HG02885 (cell line): ENCODE data around the gene LY86.
"Not testable (repeated sequence)": the region's sequence is repeated elsewhere in the genome, so short reads cannot be mapped to it uniquely, and the experiment has no call there.

Source experiments
- ATAC-seq: cut with Tn5 transposase; IDR thresholded peaks from one replicate; pipeline ENCODE4 v1.9.1; 2021; ENCODE audit warnings: mild to moderate bottlenecking; ENCODE audit not compliant: unreplicated experiment, poor library complexity

Gene LY86

DNA sequence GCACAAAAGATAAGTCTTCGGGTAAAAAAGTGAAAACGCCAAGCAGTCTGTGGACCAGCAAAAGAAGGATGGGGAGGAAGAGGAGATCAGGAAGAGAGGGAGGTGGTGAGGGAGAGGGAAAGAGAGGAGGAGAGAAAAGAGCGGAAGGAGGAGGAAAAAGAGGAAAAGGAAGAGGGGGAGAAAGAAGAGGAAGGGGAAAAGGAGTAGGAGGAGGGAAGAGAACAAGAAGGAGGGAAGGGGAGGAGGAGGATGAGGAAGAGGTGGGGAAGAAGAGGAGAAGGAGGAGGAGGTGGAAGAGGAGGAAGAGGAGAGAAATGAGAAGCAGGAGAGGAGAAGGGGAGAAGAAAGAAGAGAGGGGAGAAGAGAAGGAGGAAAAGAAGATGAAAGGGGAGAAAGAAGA is 6.5 kb downstream of the LY86 start:
- ATAC-seq: no peak

DNA sequence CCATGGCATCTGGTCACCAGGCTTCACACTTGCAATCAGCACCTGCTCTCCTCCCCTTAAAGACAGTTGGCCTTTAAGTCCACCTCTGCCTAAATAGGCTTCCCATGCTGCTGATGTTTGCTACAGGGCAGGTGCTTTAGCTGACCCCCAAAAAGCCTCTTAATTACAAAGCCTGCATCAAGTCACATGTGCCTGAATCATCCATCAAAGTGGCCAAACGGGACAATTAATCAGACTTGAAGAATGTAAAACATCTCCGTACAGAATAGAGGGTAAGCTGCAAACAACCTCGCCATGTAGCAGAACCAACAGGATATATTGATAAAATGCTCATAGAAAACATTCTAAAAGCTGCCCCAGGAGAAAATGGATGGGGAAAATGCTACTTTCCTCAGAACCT is 7.4 kb downstream of the LY86 start:
- ATAC-seq: no peak

DNA sequence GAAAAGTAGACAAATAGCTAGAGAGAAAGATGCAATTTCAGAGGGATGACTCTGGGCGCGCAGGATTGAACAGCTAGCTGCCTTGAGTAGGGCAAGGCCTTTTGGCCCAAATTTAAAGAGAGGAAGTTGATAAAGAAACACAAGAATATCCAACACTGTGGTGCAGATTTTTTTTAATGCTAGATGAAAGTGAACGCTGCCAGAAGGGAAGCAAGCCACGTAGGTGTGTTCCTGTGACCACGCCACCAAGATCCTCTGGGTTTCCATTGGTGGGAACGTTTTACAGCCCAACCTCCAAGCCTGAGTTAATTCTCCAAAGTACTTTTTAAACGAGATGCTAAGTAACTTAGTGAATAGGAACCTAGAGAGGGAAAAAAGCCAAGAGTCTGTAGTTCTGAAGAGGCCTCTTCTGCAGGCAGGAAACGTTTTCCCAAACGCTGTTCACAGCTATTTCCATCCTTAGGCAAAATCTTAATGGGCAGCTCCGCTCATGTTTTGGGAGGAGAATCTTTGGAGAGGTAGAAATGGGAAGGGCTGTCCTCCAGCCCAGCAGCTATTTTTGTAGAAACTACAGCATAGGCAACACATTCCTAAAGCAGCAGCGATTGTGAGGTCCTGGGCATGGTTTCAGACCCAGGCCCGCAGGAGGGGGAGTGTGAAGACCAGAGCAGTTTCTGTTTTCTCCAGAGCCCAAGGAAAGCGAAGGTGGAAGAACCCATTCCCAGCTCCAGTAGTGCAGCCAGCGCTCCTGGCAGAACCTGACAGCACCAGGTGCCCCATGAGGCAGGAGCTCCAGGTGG is 8.2 kb downstream of the LY86 start:
- ATAC-seq: no peak

DNA sequence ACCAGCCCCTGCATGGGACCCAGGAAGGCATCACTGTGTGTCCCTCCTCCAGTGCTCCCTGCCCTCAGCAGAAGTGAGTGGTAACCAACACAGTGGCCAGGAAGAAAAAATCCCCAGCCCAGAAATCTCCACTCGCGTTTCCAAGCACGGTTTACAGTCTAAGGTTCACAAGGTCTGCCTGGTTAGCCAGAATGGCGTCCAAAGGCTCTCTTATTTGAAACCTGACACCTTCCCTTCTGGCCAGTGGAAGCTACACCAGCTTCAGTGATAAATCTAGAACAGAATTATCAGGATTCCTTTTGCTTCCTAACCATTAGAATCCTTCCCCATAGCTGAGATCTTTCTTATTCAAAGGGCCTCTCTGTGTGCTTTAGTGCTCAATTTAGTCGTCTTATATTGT is 9.2 kb downstream of the LY86 start:
- ATAC-seq: no peak

DNA sequence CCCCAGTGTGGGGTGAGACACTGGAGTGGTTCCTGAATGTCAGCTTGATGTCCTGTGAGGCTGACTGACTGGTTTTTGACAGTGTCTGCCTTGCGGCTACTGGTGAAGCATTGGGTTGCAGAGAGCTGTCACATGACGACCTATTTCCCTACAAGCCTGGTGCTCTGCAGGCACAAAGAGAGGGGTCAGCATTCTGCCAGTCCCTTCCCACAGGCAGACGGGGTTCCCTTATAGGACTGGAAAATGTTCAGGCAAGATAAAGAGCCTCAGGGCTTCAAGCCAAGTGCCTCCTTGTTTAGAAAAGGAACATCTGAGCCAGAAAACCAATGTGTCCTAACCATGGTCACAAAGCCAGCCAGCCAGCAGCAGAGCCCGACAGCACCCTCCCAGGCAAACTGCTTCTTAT is 11.0 kb downstream of the LY86 start:
- no peak for ATAC-seq

DNA sequence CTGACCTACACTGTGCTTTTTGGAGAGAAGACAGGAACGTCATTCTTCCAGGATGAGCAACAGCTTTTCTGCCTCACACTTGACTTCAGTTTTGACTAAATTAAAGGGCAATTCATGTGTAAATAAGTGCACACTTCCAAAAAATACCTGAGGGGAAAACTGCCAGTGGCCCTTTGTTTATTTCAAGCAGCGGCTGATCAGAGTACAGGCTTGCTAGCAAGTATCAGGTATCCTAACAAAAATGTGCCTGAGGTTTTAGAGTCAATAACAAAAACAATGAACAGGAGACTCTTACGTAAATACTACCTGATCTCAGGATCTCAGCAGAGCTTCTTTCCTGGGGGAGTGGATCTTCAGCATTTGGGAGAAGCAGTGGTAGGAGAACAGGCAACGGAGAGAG is 12.4 kb downstream of the LY86 start:
- ATAC-seq: no peak

DNA sequence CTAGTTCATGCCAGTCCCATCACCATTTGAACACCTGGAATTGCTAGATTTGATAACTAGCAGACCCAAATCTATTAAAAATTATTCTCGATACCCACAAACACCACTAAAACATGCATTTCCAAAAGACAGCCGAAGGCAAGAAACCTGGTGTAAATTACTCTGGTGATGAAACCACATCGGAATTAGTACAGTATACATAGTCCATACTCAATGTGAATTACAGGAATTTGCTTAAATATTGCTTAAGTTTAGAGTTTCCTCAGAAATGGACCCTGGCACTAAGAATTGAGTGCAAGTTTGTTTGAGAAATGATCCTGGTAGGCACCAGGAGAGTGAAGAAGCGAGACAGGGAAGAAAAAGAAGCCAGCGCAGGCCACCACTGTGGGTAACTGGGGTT is 13.7 kb downstream of the LY86 start:
- ATAC-seq: no peak

DNA sequence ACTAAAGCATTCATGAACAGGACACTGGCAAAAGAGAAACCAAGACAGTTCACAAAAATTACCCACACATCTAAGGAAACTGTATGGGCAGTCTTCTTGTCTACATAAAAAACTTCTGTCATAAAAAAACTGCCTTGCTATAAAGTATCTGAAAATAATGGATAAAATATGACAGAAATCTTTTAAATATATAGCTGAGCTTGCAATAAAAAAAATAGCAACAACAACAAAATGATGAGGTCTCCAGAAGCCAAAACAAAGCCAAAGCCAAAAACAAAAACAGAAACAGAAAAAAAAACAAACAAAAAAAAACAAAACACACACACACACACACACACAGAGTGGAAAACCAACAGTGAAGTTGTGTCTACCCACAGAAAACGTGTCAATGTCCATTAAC is 14.8 kb downstream of the LY86 start:
- ATAC-seq: no peak

DNA sequence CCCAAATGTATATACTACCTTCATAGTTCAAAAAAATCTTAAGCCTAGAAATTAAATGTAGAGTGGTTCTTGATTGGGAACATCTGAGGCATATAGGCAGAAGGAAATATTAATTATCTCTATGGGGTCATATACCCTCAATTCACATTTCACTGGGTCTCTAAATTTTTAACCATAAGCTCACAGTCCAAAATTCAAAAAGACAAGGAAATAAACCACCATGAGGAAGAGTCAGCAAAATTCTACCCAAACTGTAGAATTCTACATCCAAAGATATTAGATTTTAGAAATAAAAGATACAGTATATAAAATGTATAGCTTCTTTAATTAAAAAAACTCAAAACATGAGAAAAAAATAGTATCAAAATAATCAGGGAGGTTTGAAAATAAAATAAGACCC is 15.5 kb downstream of the LY86 start:
- no peak for ATAC-seq

DNA sequence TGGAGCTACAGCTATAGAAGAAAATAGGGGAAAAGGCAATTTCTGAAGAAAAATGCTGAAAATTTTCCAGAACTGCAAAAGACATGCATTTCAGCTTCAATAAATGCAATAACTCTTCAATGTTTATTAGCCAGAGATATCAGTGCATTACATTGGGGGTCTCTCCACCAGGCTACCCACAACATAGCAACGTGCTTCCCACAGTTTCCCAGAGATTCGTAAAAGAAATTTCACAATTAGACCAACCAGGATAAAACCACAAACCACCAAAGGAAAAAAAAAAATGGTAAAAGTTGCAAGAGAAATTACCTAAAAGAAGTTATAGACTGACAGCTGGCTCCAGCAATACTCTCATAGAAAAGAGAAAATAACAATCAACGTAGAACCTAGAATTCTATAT is 16.0 kb downstream of the LY86 start:
- no peak for ATAC-seq

DNA sequence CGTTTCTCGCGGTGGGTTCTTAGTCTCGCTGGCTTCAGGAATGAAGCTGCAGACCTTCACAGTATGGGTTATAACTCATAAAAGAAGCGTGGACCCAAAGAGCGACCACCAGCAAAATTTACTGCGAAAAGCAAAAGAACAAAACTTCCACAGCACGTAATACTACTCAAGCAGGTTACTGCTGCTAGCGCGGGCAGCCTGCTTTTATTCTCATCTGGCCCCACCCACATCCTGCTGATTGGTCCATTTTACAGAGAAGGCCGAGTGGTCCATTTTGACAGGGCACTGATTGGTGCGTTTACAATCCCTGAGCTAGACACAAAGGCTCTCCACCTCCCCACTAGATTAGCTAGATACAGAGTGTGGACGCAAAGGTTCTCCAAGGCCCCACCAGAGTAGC is 17.4 kb downstream of the LY86 start:
- ATAC-seq: no peak

DNA sequence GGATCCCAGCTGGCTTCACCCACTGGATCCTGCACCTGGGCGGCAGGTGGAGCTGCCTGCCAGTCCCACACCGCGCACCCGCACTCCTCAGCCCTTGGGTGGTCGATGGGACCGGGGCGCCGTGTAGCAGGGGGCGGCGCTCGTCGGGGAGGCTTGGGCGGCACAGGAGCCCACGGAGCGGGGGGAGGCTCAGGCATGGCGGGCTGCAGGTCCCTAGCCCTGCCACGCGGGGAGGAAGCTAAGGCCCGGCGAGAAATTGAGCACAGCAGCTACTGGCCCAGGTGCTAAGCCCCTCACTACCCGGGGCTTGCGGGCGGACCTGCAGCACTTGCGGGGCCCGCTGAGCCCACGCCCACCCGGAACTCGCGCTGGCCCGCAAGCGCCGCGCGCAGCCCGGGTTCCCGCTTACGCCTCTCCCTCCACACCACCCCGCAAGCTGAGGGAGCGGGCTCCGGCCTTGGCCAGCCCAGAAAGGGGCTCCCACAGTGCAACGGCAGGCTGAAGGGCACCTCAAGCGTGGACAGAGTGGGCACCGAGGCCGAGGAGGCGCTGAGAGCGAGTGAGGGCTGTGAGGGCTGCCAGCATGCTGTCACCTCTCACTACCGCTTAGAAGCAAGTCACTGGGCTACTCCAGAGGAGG is 18.0 kb downstream of the LY86 start:
- ATAC-seq: not testable (repeated sequence)

DNA sequence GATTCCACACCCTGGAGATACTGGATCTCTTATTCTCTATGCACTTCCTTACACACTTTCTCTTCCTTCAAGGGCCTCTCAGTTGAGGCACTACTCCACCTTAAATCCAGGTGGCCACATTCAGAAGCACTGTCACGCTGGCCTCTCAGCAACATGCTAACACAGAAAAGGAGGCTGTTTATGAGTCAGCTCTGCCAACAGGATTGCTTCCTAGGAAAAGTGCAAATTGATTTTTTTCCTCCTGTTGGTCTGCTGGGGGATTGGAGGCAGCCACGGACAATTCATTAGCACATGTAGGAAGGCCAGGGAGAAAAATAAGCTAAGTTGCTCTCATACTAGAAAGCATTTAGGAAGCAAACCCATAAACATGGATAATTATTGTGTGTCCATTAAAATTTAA is 20.9 kb downstream of the LY86 start:
- ATAC-seq: no peak

DNA sequence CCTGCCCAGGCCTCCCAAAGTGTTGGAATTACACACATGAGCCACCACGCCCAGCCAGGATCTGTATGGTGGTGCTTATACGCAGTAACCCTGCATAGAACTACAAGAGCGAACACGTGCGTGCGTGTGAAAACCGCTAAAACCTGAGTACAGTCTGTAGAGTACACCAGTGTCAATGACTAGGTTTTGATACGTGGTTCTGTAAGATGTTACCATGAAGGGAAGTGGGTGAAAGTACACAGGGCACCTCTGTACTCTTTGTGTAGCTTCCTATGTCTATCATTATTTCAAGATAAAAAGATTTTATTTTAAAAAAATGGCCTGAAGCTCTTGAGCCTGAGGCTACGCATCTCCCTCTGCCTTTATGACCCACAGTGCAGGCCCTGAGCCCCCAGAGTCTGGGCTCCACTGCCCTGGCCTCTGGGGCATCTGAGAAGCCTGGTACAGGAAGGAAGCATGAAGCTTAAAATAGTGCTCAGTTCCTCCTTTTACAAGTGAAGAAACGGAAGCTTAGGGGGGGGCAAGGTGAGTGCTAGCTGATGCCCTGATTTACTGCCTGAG is 21.6 kb downstream of the LY86 start:
- ATAC-seq: peak; percentile 92

DNA sequence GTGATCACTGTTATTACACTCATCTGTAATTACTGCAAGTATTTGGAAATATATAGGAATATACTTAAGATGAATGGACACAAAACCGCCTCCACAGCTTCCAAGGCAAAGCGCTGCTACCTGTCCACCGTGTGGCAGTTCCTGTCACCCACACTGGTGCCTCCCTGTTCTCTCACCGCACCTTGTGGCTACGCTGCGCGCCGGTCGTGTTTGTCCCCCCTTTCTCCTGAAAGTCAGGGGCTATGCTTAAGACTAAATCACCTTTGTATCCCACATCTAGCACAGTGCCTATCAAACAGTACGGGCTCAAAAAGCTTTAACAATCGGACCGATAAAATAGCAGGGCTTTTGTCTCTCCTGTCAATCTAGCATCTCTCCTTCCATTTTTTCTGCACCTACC is 23.0 kb downstream of the LY86 start:
- no peak for ATAC-seq

DNA sequence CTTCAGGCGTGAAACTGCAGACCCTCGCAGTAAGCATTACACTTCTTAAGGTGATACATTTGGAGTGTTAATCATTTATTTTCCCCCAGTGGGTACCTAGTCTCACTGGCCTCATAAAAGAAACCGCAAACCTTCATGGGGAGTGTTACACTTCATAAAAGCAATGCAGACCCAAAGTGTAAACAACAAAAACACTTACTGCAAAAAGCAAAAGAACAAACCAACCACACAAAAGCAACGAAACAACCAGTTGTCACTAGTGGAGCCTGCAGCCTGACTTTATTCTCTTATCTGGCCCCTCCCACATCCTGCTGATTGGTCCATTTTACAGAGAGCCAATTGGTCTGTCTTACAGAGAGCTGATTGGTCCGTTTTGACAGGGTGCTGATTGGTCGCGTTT is 23.8 kb downstream of the LY86 start:
- no peak for ATAC-seq

DNA sequence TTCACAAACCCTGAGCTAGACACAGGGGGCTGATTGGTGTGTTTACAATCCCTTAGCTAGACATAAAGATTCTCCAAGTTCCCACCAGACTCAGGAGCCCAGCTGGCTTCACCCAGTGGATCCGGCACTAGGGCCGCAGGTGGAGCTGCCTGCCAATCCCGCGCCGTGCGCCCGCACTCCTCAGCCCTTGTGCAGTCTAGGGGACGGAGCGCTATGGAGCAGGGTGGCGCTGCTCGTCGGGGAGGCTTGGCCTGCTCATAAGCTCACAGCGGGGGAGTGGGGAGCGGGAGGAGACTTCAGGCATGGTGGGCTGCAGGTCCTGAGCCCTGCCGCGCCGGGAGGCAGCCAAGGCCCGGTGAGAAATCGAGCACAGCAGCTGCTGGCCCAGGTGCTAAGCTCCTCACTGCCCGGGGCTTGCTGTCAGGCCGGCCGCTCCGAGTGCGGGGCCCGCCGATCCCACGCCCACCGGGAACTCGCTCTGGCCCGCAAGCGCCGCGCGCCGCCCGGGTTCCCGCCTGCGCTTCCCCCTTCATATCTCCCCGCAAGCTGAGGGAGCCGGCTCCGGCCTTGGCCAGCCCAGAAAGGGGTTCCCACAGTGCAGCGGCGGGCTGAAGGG is 24.7 kb downstream of the LY86 start:
- ATAC-seq: not testable (repeated sequence)

DNA sequence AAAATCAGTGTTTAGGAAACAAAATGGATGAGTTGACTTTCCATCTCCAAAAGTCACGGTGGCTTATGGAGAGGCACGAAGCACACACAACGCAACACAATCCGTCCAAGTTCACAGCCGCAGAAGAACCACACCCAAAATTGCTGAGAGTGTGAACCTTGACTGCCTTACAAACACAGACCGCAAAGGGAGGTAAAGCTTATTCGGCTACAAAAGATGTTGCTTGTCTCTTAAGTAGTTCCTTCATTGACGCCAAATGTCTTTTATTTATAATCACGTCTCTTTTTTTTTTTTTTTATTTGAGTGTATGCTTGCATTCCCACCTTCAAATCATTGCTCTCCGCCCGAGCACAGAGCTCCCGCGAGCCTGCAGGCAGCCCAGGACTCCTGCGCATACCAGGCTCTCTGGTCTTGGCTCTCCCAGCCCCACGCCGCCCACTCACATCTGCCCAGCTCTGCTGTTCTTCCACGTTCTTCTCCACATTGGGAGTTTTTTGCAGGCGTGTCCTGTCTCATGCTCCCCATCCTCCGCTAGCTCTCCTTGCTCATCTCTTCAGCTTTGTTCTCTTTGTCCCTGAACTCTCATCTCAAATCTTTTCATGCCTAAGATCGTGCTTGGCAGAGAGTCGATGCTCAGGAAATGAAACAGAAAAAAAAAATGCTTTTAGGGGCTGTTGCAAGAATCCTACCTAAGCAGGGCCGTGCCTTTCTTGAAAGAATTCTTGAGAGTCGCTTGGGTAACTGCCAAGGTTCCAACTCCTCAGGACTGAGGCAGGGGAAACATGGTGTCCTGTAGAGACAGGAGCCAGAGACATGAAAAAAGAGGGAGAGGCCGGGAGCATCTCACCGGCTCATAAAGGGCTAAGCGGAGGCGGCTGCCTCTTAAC is 25.8 kb downstream of the LY86 start:
- ATAC-seq: no peak

DNA sequence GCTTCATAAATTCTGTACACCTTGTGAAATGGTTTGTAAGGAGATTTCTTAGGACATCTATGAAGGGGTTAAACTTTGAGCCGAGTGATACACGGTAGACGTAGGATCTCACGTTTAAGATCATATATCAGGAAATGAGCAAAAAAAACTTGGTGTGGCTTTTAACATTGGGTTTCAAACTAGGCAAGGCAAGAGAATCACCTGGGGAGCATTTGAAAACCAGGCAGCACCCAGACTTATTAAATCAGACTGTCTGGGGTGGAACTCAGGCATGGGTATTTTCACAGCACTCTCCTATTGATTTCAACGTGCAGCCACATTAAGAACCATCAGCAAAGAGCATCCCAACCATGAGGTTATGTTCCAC is 26.4 kb downstream of the LY86 start:
- no peak for ATAC-seq

DNA sequence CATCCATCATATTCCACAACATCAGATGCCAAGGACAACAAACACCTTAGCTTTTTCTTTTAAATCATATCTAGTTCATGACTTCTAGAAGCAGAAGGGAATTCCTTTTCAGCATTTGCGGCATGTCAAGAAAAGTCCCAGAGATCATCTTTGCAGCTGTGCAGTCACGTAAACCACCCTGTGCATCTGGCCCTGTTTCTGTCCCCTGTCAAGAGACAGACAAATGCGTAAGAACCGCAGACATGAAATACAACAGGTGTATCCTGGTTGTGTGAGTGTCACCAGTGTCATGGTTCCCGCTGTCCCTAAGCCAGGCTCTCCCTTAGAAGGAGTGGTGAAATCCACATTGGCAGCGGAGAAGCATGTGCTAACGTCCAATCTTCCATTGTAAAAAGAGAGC is 28.1 kb downstream of the LY86 start:
- no peak for ATAC-seq
